GM23248 (cell line): Measurements from ENCODE around the gene PDP2.
"Not testable (repeated sequence)": the region's sequence is repeated elsewhere in the genome, so short reads cannot be mapped to it uniquely, and the experiment has no call there.

Experiments
- EZH2 ChIP-seq: fragments of 200-600 bp; sonication (generic); IDR thresholded peaks from 2 replicates; pipeline ENCODE4 v1.6.1; 2018; ENCODE audit warnings: antibody characterized with exemption, mild to moderate bottlenecking; ENCODE audit not compliant: insufficient read depth, poor library complexity, severe bottlenecking
- EZH2phosphoT487 ChIP-seq: fragments of 200-600 bp; sonication (generic); IDR thresholded peaks from 2 replicates; pipeline ENCODE4 v1.6.1; 2018; ENCODE audit warnings: antibody characterized with exemption, moderate library complexity, mild to moderate bottlenecking, low read depth; ENCODE audit not compliant: insufficient read depth

DNA sequence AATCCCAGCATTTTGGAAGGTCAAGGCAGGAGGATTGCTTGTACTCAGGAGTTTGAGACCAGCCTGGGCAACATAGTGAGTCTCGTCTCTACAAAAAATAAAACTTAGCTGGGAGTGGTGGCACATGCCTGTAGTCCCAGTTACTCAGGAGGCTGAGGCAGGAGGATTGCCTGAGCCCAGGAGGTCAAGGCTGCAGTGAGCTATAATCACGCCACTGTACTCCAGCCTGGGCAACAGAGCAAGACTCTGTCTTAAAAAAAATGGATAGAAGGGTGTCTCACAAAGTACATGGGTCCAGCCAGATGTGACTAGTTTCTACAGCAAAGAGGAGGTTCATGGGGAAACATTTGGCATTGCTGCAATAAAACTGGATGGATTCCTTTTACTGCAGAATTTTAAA is 9.0 kb upstream of the PDP2 start:
- TF ChIP-seq EZH2, EZH2phosphoT487: not testable (repeated sequence)
